Erythroblast (primary cell): ENCODE results near the gene FLT1.

ENCODE experiments used
- GATA1 ChIP-seq: IDR thresholded peaks from 2 replicates; pipeline ENCODE4 v1.6.1; 2011; ENCODE audit warnings: low read depth, mild to moderate bottlenecking, control low read depth, low read length, moderate library complexity
- POLR2A ChIP-seq: IDR thresholded peaks from 2 replicates; pipeline ENCODE4 v1.6.1; 2011; ENCODE audit warnings: mild to moderate bottlenecking, low read length

DNA sequence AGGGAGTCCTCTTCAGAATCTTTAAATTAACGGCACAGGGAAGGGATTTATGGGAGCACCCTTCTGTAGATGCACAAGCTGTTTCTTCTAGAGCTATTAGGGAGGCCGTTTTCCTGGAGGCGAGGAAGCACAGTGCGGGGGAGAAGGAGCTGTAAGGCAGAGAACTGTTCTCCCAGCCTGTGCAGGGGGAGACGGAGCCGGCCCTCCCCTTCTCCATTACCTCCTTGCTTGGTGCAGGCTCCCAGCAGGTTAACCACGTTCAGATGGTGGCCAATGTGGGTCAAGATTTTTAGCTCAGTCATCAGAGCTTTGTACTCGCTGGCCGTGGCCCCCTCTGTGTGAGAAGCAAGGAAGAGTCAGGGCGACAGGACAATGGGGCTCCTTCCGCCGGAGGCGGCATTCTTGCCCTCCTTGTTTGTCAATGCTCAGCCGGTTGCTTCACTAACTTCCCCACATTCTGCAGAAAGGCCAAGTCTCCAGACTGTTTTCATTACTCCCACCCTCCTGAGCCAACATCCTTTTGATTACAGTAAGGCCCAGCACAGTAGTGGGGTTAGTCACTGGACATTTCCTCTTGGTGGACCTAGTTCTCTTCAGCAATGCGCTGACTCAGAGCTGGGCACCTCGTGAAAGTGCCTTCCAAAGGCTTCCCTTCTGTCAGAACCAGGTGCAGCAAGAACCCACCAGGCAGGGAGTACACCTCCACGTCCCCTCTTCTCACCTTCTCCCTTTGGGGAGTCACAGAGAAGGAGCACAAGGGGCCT lies 165.4 kb downstream of the FLT1 start:
- TF ChIP-seq POLR2A (no peak), GATA1 (no peak)
